Measurements from ENCODE around the gene FNDC5.
A peak's percentile ranks its signal among the peaks of the same experiment; 100 is the strongest.

Gene FNDC5

DNA sequence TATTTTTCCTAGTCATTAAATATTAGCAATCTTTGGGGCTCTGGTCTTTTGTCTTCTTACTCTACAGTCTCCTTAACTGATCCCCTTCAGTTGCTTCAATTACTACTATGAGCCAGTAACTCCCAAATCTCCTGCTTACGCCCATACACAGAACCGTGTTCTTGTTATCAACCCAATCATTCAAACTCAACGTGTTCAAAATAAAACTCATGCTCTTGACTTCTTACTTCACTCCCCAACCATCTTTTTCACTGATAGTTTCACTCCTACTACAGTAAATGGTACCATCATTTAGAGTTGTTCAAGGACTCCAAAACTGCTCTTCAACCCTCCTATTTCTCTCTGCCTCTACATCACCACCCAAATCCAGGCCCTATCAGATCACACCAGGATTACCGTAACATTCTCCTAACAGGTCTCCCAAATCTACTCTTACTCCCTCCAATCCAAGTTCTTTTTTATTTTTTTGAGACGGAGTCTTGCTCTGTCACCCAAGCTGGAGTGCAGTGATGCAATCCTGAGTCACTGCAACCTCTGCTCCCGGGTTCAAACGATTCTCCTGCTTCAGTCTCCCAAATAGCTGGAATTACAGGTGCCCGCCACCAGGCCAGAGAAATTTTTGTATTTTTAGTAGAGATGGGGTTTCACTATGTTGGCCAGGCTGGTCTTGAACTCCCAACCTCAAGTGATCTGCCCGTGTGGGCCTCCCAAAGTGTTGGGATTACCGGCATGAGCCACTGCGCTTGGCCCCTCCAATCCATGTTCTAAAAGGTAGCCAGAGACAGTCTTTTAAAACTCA lies 56.6 kb downstream of the FNDC5 start:
- DNase-seq (ENCODE audit: low read depth), result peak; percentile 63

Measured in amniotic epithelial cell (primary cell).